ENCODE measurements around the gene SERPINA12.

The SERPINA12 gene

GRCh38 chr14:94466706-94467370 is 42.4 kb downstream of the SERPINA12 start:
- no peak for DNase-seq (ENCODE audit: low read depth, low spot score)

- DNase-seq (ENCODE audit: low read depth, low spot score), result no peak
Observed at GRCh38 chr14:94465042-94465441, 44.2 kb downstream of the SERPINA12 start.

GRCh38 chr14:94464290-94464689 is 45.0 kb downstream of the SERPINA12 start:
- DNase-seq (ENCODE audit: low read depth, low spot score), result no peak

- no peak for DNase-seq (ENCODE audit: low read depth, low spot score)
Observed at GRCh38 chr14:94462763-94463572, 46.3 kb downstream of the SERPINA12 start.

GRCh38 chr14:94462219-94462551 is 47.1 kb downstream of the SERPINA12 start:
- DNase-seq (ENCODE audit: low read depth, low spot score), result no peak

- DNase-seq (ENCODE audit: low read depth, low spot score), result no peak
Observed at GRCh38 chr14:94461526-94462218, 47.6 kb downstream of the SERPINA12 start.

GRCh38 chr14:94460631-94461416 is 48.4 kb downstream of the SERPINA12 start:
- DNase-seq (ENCODE audit: low read depth, low spot score), result no peak

GRCh38 chr14:94458558-94459205 is 50.6 kb downstream of the SERPINA12 start:
- DNase-seq (ENCODE audit: low read depth, low spot score), result no peak

- DNase-seq (ENCODE audit: low read depth, low spot score), result no peak
Observed at GRCh38 chr14:94458096-94458495, 51.2 kb downstream of the SERPINA12 start.

GRCh38 chr14:94455928-94456327 is 53.3 kb downstream of the SERPINA12 start:
- DNase-seq (ENCODE audit: low read depth, low spot score), result no peak

GRCh38 chr14:94451826-94452225 is 57.4 kb downstream of the SERPINA12 start:
- DNase-seq (ENCODE audit: low read depth, low spot score), result no peak

GRCh38 chr14:94451091-94451771 is 58.0 kb downstream of the SERPINA12 start:
- no peak for DNase-seq (ENCODE audit: low read depth, low spot score)

GRCh38 chr14:94450722-94451090 is 58.6 kb downstream of the SERPINA12 start:
- DNase-seq (ENCODE audit: low read depth, low spot score), result no peak

GRCh38 chr14:94449930-94450329 is 59.3 kb downstream of the SERPINA12 start:
- DNase-seq (ENCODE audit: low read depth, low spot score), result no peak

- no peak for DNase-seq (ENCODE audit: low read depth, low spot score)
Observed at GRCh38 chr14:94448071-94448808, 61.0 kb downstream of the SERPINA12 start.

GRCh38 chr14:94447206-94447605 is 62.1 kb downstream of the SERPINA12 start:
- no peak for DNase-seq (ENCODE audit: low read depth, low spot score)

GRCh38 chr14:94446126-94446525 is 63.1 kb downstream of the SERPINA12 start:
- DNase-seq (ENCODE audit: low read depth, low spot score), result no peak

- no peak for DNase-seq (ENCODE audit: low read depth, low spot score)
Observed at GRCh38 chr14:94445003-94445402, 64.3 kb downstream of the SERPINA12 start.

GRCh38 chr14:94441531-94442205 is 67.6 kb downstream of the SERPINA12 start:
- DNase-seq (ENCODE audit: low read depth, low spot score), result no peak

GRCh38 chr14:94441130-94441529 is 68.1 kb downstream of the SERPINA12 start:
- no peak for DNase-seq (ENCODE audit: low read depth, low spot score)

Data from activated CD4-positive, CD25-positive, alpha-beta regulatory T cell treated with anti-CD3 and anti-CD28 coated beads, Interleukin-2, amount 50 U/mL, for 16 hours (primary cell).